ENCODE measurements around the gene IFT43. TPM values are rescaled to one million over a fixed set of nuclear protein-coding genes. Genes with fewer than 3 reads are reported as not detected.

IFT43 gene
- total and polyA plus RNA-seq, 2 donors (not counting 3 experiments of a cell fraction or from before 2014, with no cell fraction given): 22.3 to 39.0 TPM

- H3K79me2 ChIP-seq (ENCODE audit: control insufficient read depth, insufficient read depth, low read length): no peaks in the 10 kb centered on the region
- FAIRE-seq (no peak), DNase-seq (ENCODE audit: low read depth, low spot score) (no peak)
- H3K36me3 ChIP-seq (ENCODE audit: control insufficient read depth in 2 of 2, extremely low read depth in 1 of 2, insufficient read depth in 2 of 2, low read length in 2 of 2): no peaks in the 10 kb centered on the region
- dilution Hi-C loops (cut with MboI; ENCODE audit: extremely low pct_ligation_motif_present, low sequenced_read_pairs): no loop called here
- H3K4me3 ChIP-seq (replicated peaks in 1 of 3; ENCODE audit: insufficient read depth in 1 of 3, low read depth in 1 of 3, low read length in 3 of 3): no peak overlapping the region
- POLR2A ChIA-PET: no interaction called here
- no peaks in the 10 kb centered on the region for H3K9me1 ChIP-seq (replicated peaks; ENCODE audit: control insufficient read depth, extremely low read depth, insufficient read depth, low read length)
- H3K27ac ChIP-seq (ENCODE audit: insufficient read depth, low read depth, low read length): no peak overlapping the region
- no peaks in the 10 kb centered on the region for H4K20me1 ChIP-seq (replicated peaks; ENCODE audit: control insufficient read depth, extremely low read depth, insufficient read depth, low read length)
- no peaks in the 10 kb centered on the region for H3K9me3 ChIP-seq (replicated peaks; ENCODE audit: control insufficient read depth, insufficient read depth, low read length)
- TF ChIP-seq POLR2AphosphoS5 (IDR thresholded peaks at IDR 0.05; ENCODE audit: insufficient read depth, low read depth, low read length) (no peak), GATA2 (IDR thresholded peaks at IDR 0.05; ENCODE audit: insufficient read depth, insufficient read length, low read depth, low read length) (no peak), MYC (IDR thresholded peaks at IDR 0.05; ENCODE audit: low read depth, low read length) (no peak), POLR2A (IDR thresholded peaks at IDR 0.05; ENCODE audit: low read depth, low read length) (no peak), EZH2 (IDR thresholded peaks at IDR 0.05; ENCODE audit: borderline replicate concordance, low read depth, low read length, severe bottlenecking) (no peak), FOS (IDR thresholded peaks at IDR 0.05; ENCODE audit: borderline replicate concordance, insufficient read depth, low read length) (no peak), CTCF (IDR thresholded peaks at IDR 0.05; ENCODE audit: extremely low read depth in 1 of 2, insufficient read depth in 1 of 2, low read depth in 1 of 2, low read length in 2 of 2) (no peak), JUN (IDR thresholded peaks at IDR 0.05; ENCODE audit: borderline replicate concordance, insufficient read depth, insufficient read length, low read depth) (no peak)
- TF ChIP-seq, protein P1, sequence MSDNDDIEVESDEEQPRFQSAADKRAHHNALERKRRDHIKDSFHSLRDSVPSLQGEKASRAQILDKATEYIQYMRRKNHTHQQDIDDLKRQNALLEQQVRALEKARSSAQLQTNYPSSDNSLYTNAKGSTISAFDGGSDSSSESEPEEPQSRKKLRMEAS (IDR thresholded peaks at IDR 0.05; ENCODE audit: insufficient read depth, insufficient read length): no peak
- no TSS peak for BruUV-seq (replicated peaks)
- intact Hi-C loops (cut with micrococcal nuclease): no loop called here
- no peaks in the 10 kb centered on the region for H3K4me1 ChIP-seq (ENCODE audit: control insufficient read depth, extremely low read depth, insufficient read depth, low read length)
- H3K4me2 ChIP-seq (ENCODE audit: insufficient read depth, low read length): no peak overlapping the region
- H2AFZ ChIP-seq (ENCODE audit: low read depth, low read length): no peak overlapping the region
- no peak overlapping the region for H3K9ac ChIP-seq (replicated peaks; ENCODE audit: extremely low read depth, insufficient read depth, low read length)
- H3K27me3 ChIP-seq (ENCODE audit: control insufficient read depth in 2 of 2, insufficient read depth in 2 of 2, low read length in 2 of 2): peaks cover 12 to 22% of the 10 kb centered on the region in 2 experiments
- CTCF ChIA-PET: interaction anchor here (2.9 to 3.8 kb wide), 2 partner anchors 222 to 223 kb away, joined by 8 to 30 read pairs; no protein-coding TSS in a partner anchor
Observed at GRCh38 chr14:76129851-76130576, 144.5 kb downstream of the IFT43 start.
